IMR-90 (cell line): Measurements from ENCODE around the gene LRP5. TPM values are rescaled to one million over a fixed set of nuclear protein-coding genes. Genes with fewer than 3 reads are reported as not detected.
A peak's percentile ranks its signal among the peaks of the same experiment; 100 is the strongest.

Source experiments
- ATAC-seq: fragments of 200-7000 bp; cut with Tn5 transposase; 2 replicates; pipeline ENCODE4 v1.9.1; 2020; ENCODE audit warnings: low read depth, mild to moderate bottlenecking, moderate library complexity
- BruUV-seq: library from RNA; stranded (reverse); fragments of 400-500 nt; replicated peaks from 2 replicates; lab custom pipeline; 2021; lab: Mats Ljungman, UMichigan
- CTCF ChIA-PET: fragments of 300-600 bp; formaldehyde crosslinking; extraction: SDS; loops from one replicate; lab custom pipeline; 2021; ENCODE audit warnings: antibody characterized with exemption; lab: Yijun Ruan, JAX
- POLR2A ChIA-PET: fragments of 300-600 bp; sonication (Branson Sonifier 250); formaldehyde crosslinking; loops from one replicate; lab custom pipeline; 2022; ENCODE audit warnings: antibody characterized with exemption; ENCODE audit not compliant: unreplicated experiment; lab: Charles Lee
- DNase-seq: peaks from one replicate; pipeline ENCODE4 v3.0.0; 2013
- H2AFZ ChIP-seq: replicated peaks from 2 replicates; pipeline ENCODE3; 2013; ENCODE audit warnings: low read length, mild to moderate bottlenecking; ENCODE audit not compliant: poor library complexity
- H2AK5ac ChIP-seq: 2 replicates; pipeline ENCODE4 v1.6.1; 2013; ENCODE audit warnings: low read depth, low read length, inconsistent platforms
- H2AK9ac ChIP-seq: replicated peaks from 2 replicates; pipeline ENCODE3; 2013; ENCODE audit warnings: mild to moderate bottlenecking, low read depth, low read length, moderate library complexity; ENCODE audit not compliant: poor library complexity
- H2BK120ac ChIP-seq: 2 replicates; pipeline ENCODE4 v1.6.1; 2013; ENCODE audit warnings: low read depth, low read length, inconsistent platforms
- H2BK15ac ChIP-seq: 3 replicates; pipeline ENCODE4 v1.6.1; 2013; ENCODE audit warnings: low read depth, low read length, inconsistent platforms
- H2BK20ac ChIP-seq: 2 replicates; pipeline ENCODE4 v1.6.1; 2013; ENCODE audit warnings: low read depth, mild to moderate bottlenecking, inconsistent platforms, low read length, moderate library complexity
- H2BK5ac ChIP-seq: 2 replicates; pipeline ENCODE4 v1.6.1; 2013; ENCODE audit warnings: mild to moderate bottlenecking, low read depth, low read length, inconsistent platforms; ENCODE audit not compliant: poor library complexity, severe bottlenecking
- H3K14ac ChIP-seq: replicated peaks from 2 replicates; pipeline ENCODE4 v1.6.1; 2013; ENCODE audit warnings: low read depth, low read length, inconsistent platforms
- H3K18ac ChIP-seq: 2 replicates; pipeline ENCODE4 v1.6.1; 2013; ENCODE audit warnings: low read depth, low read length, control low read depth
- H3K23ac ChIP-seq: 2 replicates; pipeline ENCODE4 v1.6.1; 2013; ENCODE audit warnings: low read depth, low read length, inconsistent platforms
- H3K27ac ChIP-seq: 2 replicates; pipeline ENCODE4 v1.5.1; 2013; ENCODE audit warnings: mild to moderate bottlenecking, control low read depth, low read length; ENCODE audit not compliant: insufficient read depth
- H3K27me3 ChIP-seq: 2 replicates; pipeline ENCODE4 v1.6.1; 2013; ENCODE audit warnings: low read length; ENCODE audit not compliant: control insufficient read depth, insufficient read depth
- H3K36me3 ChIP-seq: 2 replicates; pipeline ENCODE4 v1.6.1; 2013; ENCODE audit warnings: low read length, mixed read lengths; ENCODE audit not compliant: control insufficient read depth, insufficient read depth
- H3K4ac ChIP-seq: 2 replicates; pipeline ENCODE4 v1.6.1; 2013; ENCODE audit warnings: low read depth, low read length, inconsistent platforms
- H3K4me1 ChIP-seq: 2 replicates; pipeline ENCODE4 v1.6.1; 2013; ENCODE audit warnings: low read length, mixed read lengths; ENCODE audit not compliant: control insufficient read depth, insufficient read depth
- H3K4me2 ChIP-seq: 2 replicates; pipeline ENCODE4 v1.6.1; 2013; ENCODE audit warnings: low read depth, mild to moderate bottlenecking, control low read depth, low read length, moderate library complexity
- H3K4me3 ChIP-seq: 2 replicates; pipeline ENCODE4 v1.5.1; 2013; ENCODE audit warnings: low read depth, mild to moderate bottlenecking, control low read depth, low read length, moderate library complexity; ENCODE audit not compliant: insufficient read depth
- H3K56ac ChIP-seq: 2 replicates; pipeline ENCODE4 v1.6.1; 2013; ENCODE audit warnings: low read length, inconsistent platforms; ENCODE audit not compliant: insufficient read depth; ENCODE audit errors: extremely low read depth
- H3K79me1 ChIP-seq, 2 experiments: 2 replicates each; pipeline ENCODE4 v1.6.1; 2013; ENCODE audit warnings: low read length in 2 of 2, inconsistent platforms in 1 of 2, low read depth in 1 of 2
- H3K9ac ChIP-seq: 2 replicates; pipeline ENCODE4 v1.6.1; 2013; ENCODE audit warnings: low read depth, low read length, control low read depth
- H3K9me1 ChIP-seq: 2 replicates; pipeline ENCODE4 v1.6.1; 2013; ENCODE audit warnings: low read length, inconsistent platforms; ENCODE audit not compliant: insufficient read depth
- H3K9me3 ChIP-seq: 2 replicates; pipeline ENCODE4 v1.6.1; 2013; ENCODE audit warnings: low read length; ENCODE audit not compliant: control insufficient read depth, insufficient read depth
- H4K20me1 ChIP-seq: 2 replicates; pipeline ENCODE4 v1.6.1; 2013; ENCODE audit warnings: low read length, inconsistent platforms; ENCODE audit not compliant: insufficient read depth
- H4K5ac ChIP-seq: 2 replicates; pipeline ENCODE4 v1.6.1; 2013; ENCODE audit warnings: mild to moderate bottlenecking, low read depth, low read length, control low read depth
- H4K8ac ChIP-seq, 2 experiments: 2 replicates each; pipeline ENCODE4 v1.6.1; 2013; ENCODE audit warnings: low read depth in 2 of 2, low read length in 2 of 2, control low read depth in 1 of 2, inconsistent platforms in 1 of 2
- H4K91ac ChIP-seq: 2 replicates; pipeline ENCODE4 v1.6.1; 2013; ENCODE audit warnings: low read depth, low read length, inconsistent platforms; ENCODE audit not compliant: insufficient read depth
- POLR2A ChIP-seq: IDR thresholded peaks from 2 replicates; pipeline ENCODE4 v1.6.1; 2012; ENCODE audit warnings: mild to moderate bottlenecking, low read depth, low read length
- WGBS, 2 experiments: methylation state at CpG; one replicate each; pipeline versions ENCODE4 v1.1.5 to v1.1.7; 2013; ENCODE audit warnings: missing lambda C conversion rate in 2 of 2; ENCODE audit not compliant: insufficient read length in 1 of 2; ENCODE audit errors: extremely low coverage in 2 of 2; 5-methylcytosine and 5-hydroxymethylcytosine counted together
- dilution Hi-C: fragments of 300-500 bp; cut with HindIII; formaldehyde crosslinking; loops from one replicate; pipeline ENCODE4 v1.14.3; 2018; ENCODE audit warnings: low sequenced_read_pairs; ENCODE audit not compliant: unreplicated experiment
- in situ Hi-C: fragments of 300-500 bp; cut with MboI; formaldehyde crosslinking; loops from 3 replicates; pipeline ENCODE4 v1.14.3; 2019; ENCODE audit warnings: low sequenced_read_pairs, inconsistent platforms, mixed read lengths
- intact Hi-C: fragments of 100-400 bp; cut with micrococcal nuclease; formaldehyde crosslinking; loops from 2 replicates; pipeline ENCODE4 v1.10.0; 2022
- polyA plus RNA-seq, 3 experiments: library from polyadenylated mRNA; depleted of rRNA; stranded (reverse); fragments of >200 nt; gene quantifications; 2 replicates each; pipeline ENCODE4 v1.2.3, GENCODE V29; 2012; ENCODE audit warnings: low replicate concordance in 1 of 3
- total RNA-seq: library from RNA; depleted of rRNA; stranded (reverse); fragments of >200 nt; gene quantifications from 2 replicates; pipeline ENCODE4 v1.2.3, GENCODE V29; 2012

The LRP5 gene
- total and polyA plus RNA-seq, 2 of the 4 experiments (the other 2 are of a cell fraction) = 10.4 to 15.0 TPM

GRCh38 chr11:68449951-68450350 lies 137.6 kb downstream of the LRP5 start:
- Histone ChIP-seq H3K4me2 (no peak overlapping the region), H2AK5ac (no peak overlapping the region), H2AFZ (no peak overlapping the region), H3K56ac (no peak overlapping the region), H3K79me1 (no peaks in the 10 kb centered on the region), H3K4me3 (no peak overlapping the region), H4K5ac (no peak overlapping the region), H3K18ac (no peak overlapping the region), H2AK9ac (peak overlapping the region; percentile 55), H2BK20ac (no peak overlapping the region), H4K8ac (no peak overlapping the region), H3K27me3 (no peaks in the 10 kb centered on the region), H3K36me3 (peaks cover 15% of the 10 kb centered on the region), H3K14ac (no peak overlapping the region), H3K9me1 (no peaks in the 10 kb centered on the region), H3K4ac (no peak overlapping the region), H3K27ac (no peak overlapping the region), H3K23ac (no peak overlapping the region), H3K9me3 (no peaks in the 10 kb centered on the region), H4K20me1 (no peaks in the 10 kb centered on the region), H3K4me1 (no peaks in the 10 kb centered on the region), H2BK15ac (no peak overlapping the region), H2BK120ac (no peak overlapping the region), H4K91ac (no peak overlapping the region), H3K9ac (no peak overlapping the region), H2BK5ac (no peak overlapping the region)
- no peak for TF ChIP-seq POLR2A
- intact Hi-C loops (loop anchor here (5.0 kb wide), 1 partner anchor 138 kb away; the partner anchor contains the start of gene LRP5), in situ Hi-C loops (loop anchor here (5.0 kb wide), 1 partner anchor 188 kb away; no protein-coding TSS in a partner anchor), dilution Hi-C loops (no loop called here)
- no peak for ATAC-seq
- WGBS, 2 experiments = 96% methylated on average over 7 of the region's 11 CpGs; no CpG with 5 or more reads in 1 of the 2 experiments
- ChIA-PET CTCF (no interaction called here), POLR2A (no interaction called here)
- BruUV-seq = no TSS peak
- no peak for DNase-seq
